DOHH2 (cell line): Measurements from ENCODE around the gene CRYZL1.
"Not testable (repeated sequence)": the region's sequence is repeated elsewhere in the genome, so short reads cannot be mapped to it uniquely, and the experiment has no call there.

ENCODE experiments used
- H3F3A ChIP-seq: fragments of 200-600 bp; sonication (generic), shearing (Covaris generic); 2 replicates; pipeline ENCODE4 v1.6.0; 2016; ENCODE audit warnings: antibody characterized with exemption, mild to moderate bottlenecking; ENCODE audit not compliant: control insufficient read depth, insufficient read depth
- H3K27ac ChIP-seq: fragments of 200-600 bp; sonication (generic); 2 replicates; pipeline ENCODE4 v1.5.1; 2014; ENCODE audit warnings: low read depth, mild to moderate bottlenecking, low read length, moderate library complexity
- H3K27me3 ChIP-seq: fragments of 200-600 bp; sonication (generic); 2 replicates; pipeline ENCODE4 v1.6.1; 2014; ENCODE audit warnings: mild to moderate bottlenecking, low read length, mixed read lengths; ENCODE audit not compliant: control insufficient read depth
- H3K36me3 ChIP-seq: fragments of 200-600 bp; sonication (generic); 2 replicates; pipeline ENCODE4 v1.6.1; 2014; ENCODE audit warnings: mild to moderate bottlenecking, low read length, moderate library complexity, mixed read lengths; ENCODE audit not compliant: control insufficient read depth
- H3K4me1 ChIP-seq: fragments of 200-600 bp; sonication (generic); 2 replicates; pipeline ENCODE4 v1.6.1; 2014; ENCODE audit warnings: mild to moderate bottlenecking, low read length, mixed read lengths; ENCODE audit not compliant: control insufficient read depth
- H3K4me2 ChIP-seq: fragments of 200-600 bp; sonication (generic); 2 replicates; pipeline ENCODE4 v1.6.0; 2014; ENCODE audit warnings: mild to moderate bottlenecking, low read length, moderate library complexity
- H3K4me3 ChIP-seq: fragments of 200-600 bp; sonication (generic); 2 replicates; pipeline ENCODE4 v1.5.1; 2014; ENCODE audit warnings: mild to moderate bottlenecking, low read length, mixed read lengths
- H3K79me2 ChIP-seq: fragments of 200-600 bp; sonication (generic); 2 replicates; pipeline ENCODE4 v1.6.1; 2014; ENCODE audit warnings: mild to moderate bottlenecking, low read length, mixed read lengths; ENCODE audit not compliant: control insufficient read depth
- H3K9me2 ChIP-seq: fragments of 200-600 bp; sonication (generic); replicated peaks from 2 replicates; pipeline ENCODE4 v1.6.1; 2014; ENCODE audit warnings: mild to moderate bottlenecking, low read length, mixed read lengths; ENCODE audit not compliant: control insufficient read depth
- H3K9me3 ChIP-seq: fragments of 200-600 bp; sonication (generic); 2 replicates; pipeline ENCODE4 v1.6.1; 2014; ENCODE audit warnings: antibody characterized with exemption, low read length, mixed read lengths; ENCODE audit not compliant: control insufficient read depth, insufficient read depth
- H4K20me1 ChIP-seq: fragments of 200-600 bp; sonication (generic); 2 replicates; pipeline ENCODE4 v1.6.0; 2014; ENCODE audit warnings: low read depth, mild to moderate bottlenecking, antibody characterized with exemption, low read length, moderate library complexity; ENCODE audit not compliant: control insufficient read depth, insufficient read depth
- CTCF ChIP-seq: fragments of 200-600 bp; sonication (generic); IDR thresholded peaks from one replicate; pipeline ENCODE4 v1.5.1; 2014; ENCODE audit warnings: antibody characterized with exemption, mild to moderate bottlenecking, low read depth, low read length; ENCODE audit not compliant: poor library complexity, severe bottlenecking
- EZH2phosphoT487 ChIP-seq: fragments of 200-600 bp; sonication (generic); IDR thresholded peaks from 2 replicates; pipeline ENCODE4 v1.6.1; 2017; ENCODE audit warnings: borderline replicate concordance, mild to moderate bottlenecking, antibody characterized with exemption, low read length, moderate library complexity, mixed read lengths

Gene CRYZL1

GRCh38 chr21:33634254-33634653, 7.3 kb downstream of the CRYZL1 start:
- Histone ChIP-seq H3K4me2 (no peak overlapping the region), H3K27me3 (no peaks in the 10 kb centered on the region), H3K27ac (no peak overlapping the region), H3K36me3 (peaks cover 14% of the 10 kb centered on the region), H3K4me3 (no peak overlapping the region), H3K79me2 (peaks cover 30% of the 10 kb centered on the region), H3F3A (no peaks in the 10 kb centered on the region), H3K9me3 (no peaks in the 10 kb centered on the region), H3K9me2 (no peaks in the 10 kb centered on the region), H3K4me1 (no peaks in the 10 kb centered on the region), H4K20me1 (no peaks in the 10 kb centered on the region)
- no peak for TF ChIP-seq EZH2phosphoT487
- TF ChIP-seq CTCF = no peak

- not testable (repeated sequence) for H3K9me3 ChIP-seq, H3K27ac ChIP-seq, H3K27me3 ChIP-seq, H3K4me3 ChIP-seq, H3F3A ChIP-seq, H3K9me2 ChIP-seq, H3K4me2 ChIP-seq, H3K79me2 ChIP-seq, H3K4me1 ChIP-seq, H4K20me1 ChIP-seq
- H3K36me3 ChIP-seq = peaks cover 25% of the 10 kb centered on the region
Measured at GRCh38 chr21:33626151-33626550, 15.4 kb downstream of the CRYZL1 start.

- H3K36me3 ChIP-seq = peaks cover 23% of the 10 kb centered on the region
- H3K4me3 ChIP-seq = no peak overlapping the region
- H3K4me2 ChIP-seq = no peak overlapping the region
- no peaks in the 10 kb centered on the region for H4K20me1 ChIP-seq
- no peak overlapping the region for H3K27ac ChIP-seq
- no peaks in the 10 kb centered on the region for H3K9me3 ChIP-seq
- no peaks in the 10 kb centered on the region for H3K79me2 ChIP-seq
- no peaks in the 10 kb centered on the region for H3K9me2 ChIP-seq
- no peaks in the 10 kb centered on the region for H3K4me1 ChIP-seq
- TF ChIP-seq CTCF = no peak
- TF ChIP-seq EZH2phosphoT487 = no peak
- H3K27me3 ChIP-seq = no peaks in the 10 kb centered on the region
- H3F3A ChIP-seq = no peaks in the 10 kb centered on the region
Measured at GRCh38 chr21:33622253-33622652, 19.3 kb downstream of the CRYZL1 start.

- Histone ChIP-seq H4K20me1 (no peaks in the 10 kb centered on the region), H3K36me3 (peaks cover 23% of the 10 kb centered on the region), H3K4me3 (no peak overlapping the region), H3K27me3 (no peaks in the 10 kb centered on the region), H3K79me2 (no peaks in the 10 kb centered on the region), H3K9me3 (no peaks in the 10 kb centered on the region), H3K27ac (no peak overlapping the region), H3K9me2 (no peaks in the 10 kb centered on the region), H3F3A (no peaks in the 10 kb centered on the region), H3K4me2 (no peak overlapping the region), H3K4me1 (no peaks in the 10 kb centered on the region)
- no peak for TF ChIP-seq CTCF
- no peak for TF ChIP-seq EZH2phosphoT487
Measured at GRCh38 chr21:33619726-33620125, 21.8 kb downstream of the CRYZL1 start.
